GM21528 (cell line): ENCODE data around the gene TRPM6.
"Not testable (repeated sequence)": the region's sequence is repeated elsewhere in the genome, so short reads cannot be mapped to it uniquely, and the experiment has no call there.

ENCODE experiments used
- ATAC-seq: cut with Tn5 transposase; IDR thresholded peaks from one replicate; pipeline ENCODE4 v1.9.1; 2021; ENCODE audit warnings: mild to moderate bottlenecking, moderate library complexity; ENCODE audit not compliant: unreplicated experiment, low FRiP score

Gene TRPM6, protein sequence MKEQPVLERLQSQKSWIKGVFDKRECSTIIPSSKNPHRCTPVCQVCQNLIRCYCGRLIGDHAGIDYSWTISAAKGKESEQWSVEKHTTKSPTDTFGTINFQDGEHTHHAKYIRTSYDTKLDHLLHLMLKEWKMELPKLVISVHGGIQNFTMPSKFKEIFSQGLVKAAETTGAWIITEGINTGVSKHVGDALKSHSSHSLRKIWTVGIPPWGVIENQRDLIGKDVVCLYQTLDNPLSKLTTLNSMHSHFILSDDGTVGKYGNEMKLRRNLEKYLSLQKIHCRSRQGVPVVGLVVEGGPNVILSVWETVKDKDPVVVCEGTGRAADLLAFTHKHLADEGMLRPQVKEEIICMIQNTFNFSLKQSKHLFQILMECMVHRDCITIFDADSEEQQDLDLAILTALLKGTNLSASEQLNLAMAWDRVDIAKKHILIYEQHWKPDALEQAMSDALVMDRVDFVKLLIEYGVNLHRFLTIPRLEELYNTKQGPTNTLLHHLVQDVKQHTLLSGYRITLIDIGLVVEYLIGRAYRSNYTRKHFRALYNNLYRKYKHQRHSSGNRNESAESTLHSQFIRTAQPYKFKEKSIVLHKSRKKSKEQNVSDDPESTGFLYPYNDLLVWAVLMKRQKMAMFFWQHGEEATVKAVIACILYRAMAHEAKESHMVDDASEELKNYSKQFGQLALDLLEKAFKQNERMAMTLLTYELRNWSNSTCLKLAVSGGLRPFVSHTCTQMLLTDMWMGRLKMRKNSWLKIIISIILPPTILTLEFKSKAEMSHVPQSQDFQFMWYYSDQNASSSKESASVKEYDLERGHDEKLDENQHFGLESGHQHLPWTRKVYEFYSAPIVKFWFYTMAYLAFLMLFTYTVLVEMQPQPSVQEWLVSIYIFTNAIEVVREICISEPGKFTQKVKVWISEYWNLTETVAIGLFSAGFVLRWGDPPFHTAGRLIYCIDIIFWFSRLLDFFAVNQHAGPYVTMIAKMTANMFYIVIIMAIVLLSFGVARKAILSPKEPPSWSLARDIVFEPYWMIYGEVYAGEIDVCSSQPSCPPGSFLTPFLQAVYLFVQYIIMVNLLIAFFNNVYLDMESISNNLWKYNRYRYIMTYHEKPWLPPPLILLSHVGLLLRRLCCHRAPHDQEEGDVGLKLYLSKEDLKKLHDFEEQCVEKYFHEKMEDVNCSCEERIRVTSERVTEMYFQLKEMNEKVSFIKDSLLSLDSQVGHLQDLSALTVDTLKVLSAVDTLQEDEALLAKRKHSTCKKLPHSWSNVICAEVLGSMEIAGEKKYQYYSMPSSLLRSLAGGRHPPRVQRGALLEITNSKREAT (N-terminal part only)

DNA sequence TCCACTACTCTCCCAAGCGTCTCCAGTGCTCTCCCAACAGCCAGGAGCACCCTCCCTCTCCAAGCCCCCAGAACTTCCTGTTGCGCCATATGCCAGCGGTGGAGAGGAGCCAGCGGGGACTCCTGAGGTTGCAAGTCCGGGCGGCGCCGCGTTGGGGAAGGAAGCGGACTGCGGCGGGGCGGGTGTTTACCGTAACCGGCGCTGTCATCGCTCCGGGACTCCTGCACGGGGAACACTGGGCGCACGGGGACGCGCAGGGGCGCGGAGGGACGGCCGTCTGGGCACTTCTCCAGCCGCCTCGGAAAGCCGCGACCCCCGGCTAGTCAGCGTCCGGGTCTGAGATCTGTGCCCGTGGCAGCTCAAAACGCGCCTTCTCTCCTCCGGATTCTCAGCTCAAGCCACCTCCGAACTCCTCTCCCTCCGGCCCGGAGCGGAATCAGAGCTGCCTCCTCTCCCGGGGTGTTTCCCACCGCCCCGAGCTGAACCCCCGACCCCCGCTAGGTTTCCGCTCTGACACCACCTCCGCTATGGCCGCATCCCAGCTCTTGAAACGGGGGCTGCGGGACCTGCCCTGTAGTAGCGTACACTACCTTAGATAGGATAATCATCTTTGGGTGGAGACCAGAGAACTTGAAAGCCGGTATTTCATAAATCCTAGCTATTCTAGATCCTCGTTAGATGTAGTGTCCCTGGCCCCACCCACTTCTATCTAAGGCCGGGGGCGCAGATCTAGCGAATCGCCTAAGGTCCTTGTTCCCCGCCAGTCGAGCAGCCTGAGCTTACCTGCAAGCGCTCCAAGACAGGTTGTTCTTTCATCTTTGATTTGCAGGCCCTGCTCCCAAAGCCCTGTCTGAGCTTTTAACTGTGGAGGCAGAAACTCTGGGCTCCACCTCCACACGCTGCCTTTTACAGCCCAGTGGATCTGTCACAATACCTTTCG, at the start of gene TRPM6:
TSS of gene TRPM6 (minus strand) at position 881 of the 940 bp plus-strand sequence. CDS start at position 816, 65 bp downstream.
- no peak for ATAC-seq

DNA sequence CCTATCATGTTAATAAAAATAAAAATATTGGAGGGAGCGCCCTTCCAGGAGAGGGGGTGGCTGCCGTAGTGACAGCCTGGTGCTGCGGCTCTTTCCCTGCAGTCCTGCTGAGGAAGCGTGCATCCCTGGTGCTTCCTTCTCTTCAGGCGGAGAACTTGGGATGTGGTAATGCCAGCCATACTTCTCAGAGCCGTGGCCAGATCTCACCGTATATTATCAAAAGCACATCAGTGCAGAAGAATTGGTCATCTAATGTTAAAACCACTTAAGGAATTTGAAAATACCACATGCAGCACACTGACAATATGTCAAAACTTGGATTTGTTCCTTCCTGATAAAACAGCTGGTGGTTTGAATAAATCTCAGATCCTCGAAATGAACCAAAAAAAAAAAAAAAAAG, 47.3 kb upstream of the TRPM6 start:
- ATAC-seq, result no peak

DNA sequence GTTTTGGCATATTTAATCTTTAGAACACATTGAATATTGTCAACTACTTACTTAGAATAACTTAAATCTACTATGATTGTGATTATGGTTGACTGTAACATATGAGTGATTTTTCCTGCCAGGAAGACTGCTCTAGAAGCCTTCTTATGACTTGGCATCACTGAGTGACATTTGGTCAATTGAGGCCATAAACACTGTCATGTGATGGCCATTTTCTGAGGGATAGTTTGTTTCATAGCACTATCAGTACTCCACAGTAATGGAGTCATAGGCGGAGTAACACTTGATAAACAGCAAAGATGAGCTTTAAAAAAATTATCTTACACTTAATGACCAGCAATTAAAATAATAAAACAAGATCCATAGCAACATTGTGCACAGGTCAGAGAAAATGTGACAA, 34.0 kb upstream of the TRPM6 start:
- no peak for ATAC-seq

DNA sequence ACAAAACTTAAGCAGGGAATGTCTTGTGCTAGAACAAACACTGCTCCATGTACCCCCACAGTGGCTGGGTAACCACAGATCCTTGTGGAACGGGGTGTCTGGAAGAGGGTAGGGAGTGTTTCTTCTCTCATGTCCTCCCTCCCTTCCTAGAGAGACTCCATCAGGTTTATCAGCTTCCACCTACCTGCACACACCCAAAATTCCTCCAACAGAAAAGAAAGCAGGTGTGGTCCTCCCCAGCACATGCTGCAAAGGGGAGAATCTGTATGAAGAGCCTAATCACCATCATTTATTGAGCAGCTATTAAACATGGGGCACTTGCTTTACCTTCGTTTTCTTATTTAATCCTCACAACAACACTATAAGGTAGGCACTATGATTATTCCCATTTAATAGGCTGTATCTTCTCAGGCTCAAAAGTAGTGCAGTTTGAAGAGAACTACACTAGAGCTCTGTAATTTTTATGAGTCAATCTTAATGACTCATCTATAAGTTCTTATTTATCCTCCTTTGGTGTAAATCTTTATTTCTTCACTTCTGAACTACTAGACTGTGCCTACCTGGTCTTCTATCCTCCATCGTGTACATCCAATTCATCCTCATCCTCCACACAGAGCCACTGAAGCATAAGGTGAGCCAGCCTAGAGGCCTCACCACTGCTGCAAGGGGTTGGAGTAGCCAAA, 33.4 kb upstream of the TRPM6 start:
- ATAC-seq, result no peak

DNA sequence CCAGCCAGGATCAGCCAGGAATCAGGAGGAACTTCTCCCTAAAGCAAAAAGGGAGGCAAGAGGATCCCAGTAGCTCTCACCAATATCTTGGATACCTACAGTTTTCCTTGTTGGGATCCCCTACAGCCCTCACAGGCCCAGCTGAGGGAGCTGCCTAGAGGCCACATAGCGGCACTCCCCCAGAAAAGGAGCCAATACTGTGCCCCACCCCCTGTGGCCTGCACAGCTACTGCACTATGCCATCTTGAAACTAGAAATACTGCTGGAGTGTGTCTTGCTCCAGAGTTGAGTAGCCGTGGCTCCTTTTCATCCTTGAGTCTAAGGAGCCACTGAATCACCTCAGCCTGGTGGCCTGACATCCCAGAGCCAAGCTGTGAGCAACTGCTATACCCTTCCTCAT, 22.3 kb upstream of the TRPM6 start:
- ATAC-seq, result no peak

DNA sequence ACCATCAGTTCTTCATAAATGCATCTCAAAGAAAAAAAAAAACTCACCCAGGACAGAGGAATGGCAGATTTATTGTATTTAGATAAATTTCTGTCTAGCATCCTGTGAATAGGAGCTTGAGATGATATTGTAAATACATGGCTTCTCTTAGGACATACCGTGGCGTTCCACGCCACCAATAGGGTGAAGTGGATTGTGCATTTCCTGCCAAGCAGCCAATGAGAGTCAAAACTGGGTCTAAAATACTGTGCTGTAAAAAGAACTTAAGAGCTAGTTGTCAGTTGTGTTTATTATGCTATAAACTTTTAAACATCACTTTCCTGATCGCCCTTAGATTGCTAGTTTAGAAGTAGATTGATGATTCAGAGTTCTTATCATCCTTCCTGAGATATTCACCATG, 20.9 kb upstream of the TRPM6 start:
- no peak for ATAC-seq

DNA sequence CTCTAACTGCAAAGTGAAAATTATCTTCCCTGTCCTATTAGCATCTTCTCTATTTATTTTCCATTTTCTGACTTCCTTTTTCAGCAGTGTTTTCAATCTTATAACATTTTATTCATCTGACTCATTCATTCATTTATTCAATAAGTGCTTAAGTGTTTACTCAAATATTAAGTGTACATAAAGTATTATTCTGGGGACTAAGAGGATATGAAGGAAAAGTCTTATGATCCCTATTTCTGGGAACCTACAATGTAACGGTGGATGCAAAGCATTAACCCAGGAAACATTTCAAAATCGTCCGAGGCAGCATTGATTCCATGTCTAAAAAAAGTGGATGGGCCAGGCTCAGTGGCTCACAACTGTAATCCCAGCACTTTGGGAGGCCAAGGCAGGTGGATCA, 19.4 kb upstream of the TRPM6 start:
- no peak for ATAC-seq

DNA sequence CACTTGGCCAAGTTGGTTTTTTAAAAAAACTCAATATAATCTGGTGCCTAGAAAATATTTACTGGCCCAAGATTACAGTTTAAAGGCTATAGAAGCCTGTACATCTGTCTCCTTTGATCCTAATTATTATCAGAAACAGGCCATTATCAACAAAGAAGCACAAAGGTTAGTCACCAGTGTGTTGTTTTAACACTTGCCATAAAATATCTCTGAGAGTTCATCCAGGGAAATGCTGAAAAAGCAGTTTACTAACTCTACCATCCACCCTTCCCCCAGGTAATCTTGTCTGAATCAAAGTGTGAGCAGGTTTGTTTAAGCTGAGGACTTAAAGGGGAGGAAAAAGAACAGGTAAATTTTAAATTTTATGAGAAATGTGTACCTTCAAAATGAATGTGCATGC, 13.3 kb upstream of the TRPM6 start:
- ATAC-seq, result no peak

DNA sequence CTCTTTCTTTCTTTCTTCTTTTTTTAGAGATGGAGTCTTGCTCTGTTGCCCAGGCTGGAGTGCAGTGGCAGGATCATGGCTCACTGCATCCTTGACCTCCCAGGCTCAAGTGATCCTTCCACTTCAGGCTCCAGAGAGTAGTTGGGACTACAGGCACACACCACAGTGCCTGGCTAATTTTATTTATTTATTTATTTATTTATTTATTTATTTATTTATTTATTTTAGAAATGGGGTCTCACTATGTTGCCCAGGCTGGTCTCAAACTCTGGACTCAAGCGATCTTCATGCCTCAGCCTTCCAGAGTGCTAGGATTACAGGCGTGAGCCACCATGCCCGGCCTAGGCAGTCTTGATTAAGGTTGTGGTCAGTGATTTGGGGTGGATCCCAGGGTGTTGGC, 728 bp upstream of the TRPM6 start:
- ATAC-seq, result not testable (repeated sequence)

DNA sequence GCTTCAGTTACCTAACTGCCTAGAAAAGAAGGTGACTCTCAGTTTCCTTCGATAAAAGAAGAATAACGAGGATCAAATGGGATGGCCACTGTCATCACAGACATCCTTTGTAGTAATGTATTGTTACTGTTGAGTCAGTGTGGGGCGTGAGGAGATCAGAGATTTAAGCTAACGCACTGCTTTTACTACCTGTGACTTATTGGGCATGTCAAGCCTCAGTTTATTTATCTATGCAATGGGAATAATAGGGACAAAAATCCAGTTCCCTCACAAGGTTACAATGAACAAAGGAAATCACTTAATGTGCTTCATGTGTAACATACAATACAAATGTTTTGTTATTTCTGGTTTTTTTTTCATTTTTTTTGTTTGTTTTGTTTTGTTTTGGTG, 255 bp upstream of the TRPM6 start:
- no peak for ATAC-seq

DNA sequence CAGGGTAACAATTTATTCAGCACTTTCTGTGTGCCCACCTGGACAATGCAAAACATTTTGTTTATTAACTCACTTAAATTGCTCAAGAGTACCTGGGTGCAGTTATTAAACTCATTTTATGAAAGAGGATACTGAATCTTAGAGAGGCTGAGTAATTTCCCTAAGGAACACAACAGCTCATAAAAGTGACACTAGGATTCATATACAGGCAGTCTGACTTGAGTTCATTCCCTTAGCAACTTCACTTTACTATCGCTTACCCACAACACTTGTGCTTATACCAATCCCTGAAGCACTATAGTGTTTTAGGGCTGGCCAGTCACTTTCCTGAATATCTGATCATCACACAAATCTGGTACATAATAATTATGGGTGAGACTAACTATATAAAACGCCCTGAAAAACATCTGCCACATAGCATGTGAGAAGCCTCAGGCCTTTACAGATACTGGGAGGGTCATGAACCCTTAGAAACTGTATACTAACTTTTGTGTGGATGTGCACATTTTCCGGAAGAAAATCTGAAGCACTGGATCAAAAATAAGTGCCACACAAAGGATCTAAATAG, 11.3 kb downstream of the TRPM6 start:
- ATAC-seq, result no peak

DNA sequence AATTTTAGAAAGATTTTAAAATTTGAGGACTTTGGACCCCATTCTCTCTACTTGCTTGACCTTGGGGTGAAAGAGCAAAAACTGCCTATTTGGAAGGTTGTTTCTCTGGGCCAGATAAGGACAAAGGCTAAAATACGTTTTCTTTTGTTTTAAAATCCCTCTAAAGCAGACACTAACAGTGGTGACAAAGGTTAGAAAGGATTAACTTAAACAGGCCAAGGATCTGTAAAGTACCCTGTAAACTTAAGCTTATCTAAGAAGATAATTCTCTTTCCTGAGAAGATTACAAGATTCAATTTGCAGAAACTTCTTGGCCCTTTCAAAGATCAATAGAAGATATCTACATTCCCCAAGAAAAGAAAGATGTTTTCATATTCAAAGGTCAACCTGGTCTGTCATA, 12.1 kb downstream of the TRPM6 start:
- no peak for ATAC-seq

DNA sequence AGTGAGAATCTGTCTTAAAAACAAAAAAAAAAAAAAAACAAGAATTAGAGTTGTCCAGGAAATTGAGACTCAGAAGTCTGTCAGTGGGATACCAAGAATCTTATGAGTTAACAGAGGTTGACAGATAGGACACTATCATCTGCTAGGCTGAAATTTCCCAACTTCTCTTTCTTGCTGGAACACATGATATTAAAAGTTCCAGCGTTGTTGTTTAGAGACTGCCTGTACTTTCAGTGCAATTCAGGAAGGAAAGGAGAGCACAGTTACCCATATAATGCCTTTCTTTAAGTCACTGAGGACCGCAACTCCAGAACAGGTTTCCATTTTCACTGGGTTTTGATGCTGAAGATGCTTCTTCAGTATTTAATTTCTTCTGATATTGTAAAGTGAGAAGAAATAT, 13.5 kb downstream of the TRPM6 start:
- no peak for ATAC-seq

DNA sequence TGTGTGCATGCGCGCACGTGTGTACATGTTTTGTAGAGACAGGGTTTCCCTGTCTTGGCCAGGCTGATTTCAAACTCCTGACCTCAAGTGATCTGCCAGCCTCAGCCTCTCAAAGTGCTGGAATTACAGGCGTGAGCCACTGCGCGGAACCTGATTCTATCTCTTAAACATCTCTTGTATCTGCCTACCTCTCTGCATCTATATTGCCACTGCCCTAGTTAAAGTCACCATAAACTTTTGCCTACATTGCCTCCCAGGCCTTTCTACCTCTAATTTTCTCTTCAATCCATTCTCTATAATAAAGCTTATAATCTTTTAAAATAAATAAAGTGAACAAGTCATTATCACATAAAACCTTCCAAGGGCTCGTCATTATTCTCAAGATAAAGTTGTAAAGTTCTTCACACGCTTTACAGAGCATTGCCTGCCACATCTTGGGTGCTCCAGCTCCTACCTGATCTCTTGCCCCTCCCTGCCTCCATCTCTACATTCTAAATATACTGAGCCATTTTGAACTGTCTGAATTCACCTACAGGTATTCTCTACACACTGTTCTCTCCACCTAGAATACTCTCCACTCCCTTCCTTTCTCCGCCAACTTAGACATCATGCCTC, 15.0 kb downstream of the TRPM6 start:
- ATAC-seq, result no peak

DNA sequence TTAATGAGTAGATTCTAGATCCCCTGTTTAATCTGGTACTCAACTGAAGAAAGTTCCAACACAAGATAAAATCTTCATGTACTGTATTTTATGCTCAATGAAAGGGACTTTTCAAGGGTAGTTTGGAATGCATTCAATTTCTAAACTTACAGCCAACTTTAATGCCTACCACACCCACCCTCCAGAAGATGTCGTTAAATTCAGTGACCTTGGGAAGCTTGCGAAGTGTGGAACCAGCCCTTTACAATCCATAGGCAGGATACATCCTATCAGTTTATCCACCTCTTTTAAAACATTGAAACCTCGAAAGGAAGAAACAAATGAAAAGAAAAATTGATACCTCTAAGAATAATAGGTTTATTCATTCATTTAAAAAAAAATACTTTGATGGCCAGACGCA, 20.2 kb downstream of the TRPM6 start:
- ATAC-seq, result no peak

DNA sequence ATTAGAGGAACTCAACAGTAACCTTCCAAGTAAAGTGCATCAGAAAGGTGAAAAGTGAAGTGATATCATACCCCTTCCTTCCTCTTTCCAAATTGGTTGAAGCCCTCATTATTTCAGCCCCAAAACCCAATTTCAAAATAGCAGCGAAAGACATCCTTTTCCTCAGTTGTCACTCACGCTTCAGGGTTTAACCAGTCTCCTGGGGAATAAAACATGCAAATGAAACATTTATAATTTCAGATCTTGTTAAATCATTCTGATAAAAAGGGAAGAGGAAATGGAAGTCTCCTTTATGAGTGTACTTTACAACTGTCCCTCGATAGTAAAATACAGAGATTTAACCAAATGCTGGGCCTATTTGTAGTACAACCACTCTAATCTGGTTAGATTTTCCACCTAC, 22.5 kb downstream of the TRPM6 start:
- no peak for ATAC-seq

DNA sequence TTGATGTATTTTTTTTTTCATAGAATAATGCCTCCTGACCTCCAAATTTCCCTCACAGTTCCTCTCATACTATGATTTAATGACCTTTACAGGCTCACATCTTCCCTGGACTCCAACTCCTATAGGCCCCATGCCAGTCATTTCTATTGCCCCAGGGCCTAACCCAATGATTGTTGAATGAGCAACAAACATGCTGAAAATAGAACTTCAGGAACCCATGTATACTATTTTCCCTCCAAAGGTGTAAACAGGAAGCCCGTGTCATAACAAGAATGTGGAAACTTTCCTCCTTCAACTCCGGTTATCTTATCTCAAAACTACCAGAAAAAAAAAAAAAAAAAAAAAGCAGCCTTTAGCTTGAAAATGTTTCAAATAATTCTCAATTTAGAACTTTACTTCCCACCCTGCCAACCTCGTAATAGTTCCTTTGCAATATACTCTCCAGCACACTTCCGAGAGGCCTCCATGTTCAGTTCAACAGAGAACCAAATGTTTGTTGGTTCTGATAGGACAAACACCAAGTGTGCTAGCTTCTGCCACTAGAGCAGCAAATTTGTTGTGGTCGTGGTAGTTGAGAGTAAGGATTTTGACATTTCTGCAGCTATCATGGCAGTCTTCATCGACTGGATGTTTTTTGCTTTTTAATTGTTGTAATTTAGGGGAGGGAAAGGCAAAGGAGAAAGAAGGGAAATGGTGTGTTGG, 25.8 kb downstream of the TRPM6 start:
- no peak for ATAC-seq

DNA sequence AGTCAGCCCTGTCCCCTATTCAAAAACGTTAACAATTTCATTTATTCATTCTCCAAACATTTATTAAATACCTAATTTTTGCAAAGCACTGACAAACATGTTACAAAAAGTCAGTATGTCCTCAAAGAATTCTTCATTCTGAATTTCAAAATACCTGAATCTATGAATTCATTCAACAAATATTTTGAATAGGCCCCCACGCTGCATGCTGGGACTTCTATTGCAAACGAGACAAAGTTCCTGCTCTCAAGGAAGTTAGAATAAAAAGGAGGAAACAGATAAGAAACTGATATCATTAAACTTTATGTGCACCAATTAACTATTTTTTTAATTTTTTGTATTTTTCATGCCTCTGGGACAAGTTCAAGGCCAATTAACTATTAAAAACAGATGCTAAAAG, 26.6 kb downstream of the TRPM6 start:
- no peak for ATAC-seq
